SU-DHL-6 (cell line): ENCODE data around the gene MAN1B1.

Source experiments
- H2AFZ ChIP-seq: fragments of 200-600 bp; sonication (generic); 2 replicates; pipeline ENCODE4 v1.6.1; 2014; ENCODE audit warnings: low read depth, mild to moderate bottlenecking, moderate library complexity, mixed read lengths, antibody characterized with exemption, low read length; ENCODE audit not compliant: severe bottlenecking
- H3F3A ChIP-seq: fragments of 200-600 bp; shearing (Covaris generic); 2 replicates; pipeline ENCODE4 v1.6.0; 2016; ENCODE audit warnings: antibody characterized with exemption, mild to moderate bottlenecking; ENCODE audit not compliant: insufficient read depth
- H3K27ac ChIP-seq: fragments of 200-600 bp; sonication (generic); 2 replicates; pipeline ENCODE4 v1.5.1; 2016; ENCODE audit warnings: low read depth, mild to moderate bottlenecking, low read length, moderate library complexity, mixed read lengths
- H3K27me3 ChIP-seq: fragments of 200-600 bp; sonication (generic), shearing (Covaris generic); 2 replicates; pipeline ENCODE4 v1.6.0; 2014; ENCODE audit warnings: mild to moderate bottlenecking, low read length
- H3K36me3 ChIP-seq: fragments of 200-600 bp; sonication (generic); 2 replicates; pipeline ENCODE4 v1.6.1; 2014; ENCODE audit warnings: mild to moderate bottlenecking, low read length, mixed read lengths
- H3K4me2 ChIP-seq: fragments of 300-600, 200-600 bp; shearing (Covaris generic), sonication (generic); 2 replicates; pipeline ENCODE4 v1.6.0; 2014; ENCODE audit warnings: low read length, low read depth, mild to moderate bottlenecking; ENCODE audit not compliant: poor library complexity, severe bottlenecking
- H3K4me3 ChIP-seq: fragments of 200-600 bp; sonication (generic); 2 replicates; pipeline ENCODE4 v1.5.1; 2014; ENCODE audit warnings: antibody characterized with exemption, low read length, mild to moderate bottlenecking, mixed read lengths; ENCODE audit not compliant: insufficient read depth, poor library complexity, severe bottlenecking
- H3K79me2 ChIP-seq: fragments of 200-600 bp; sonication (generic); 2 replicates; pipeline ENCODE4 v1.6.1; 2014; ENCODE audit warnings: mild to moderate bottlenecking, low read length, moderate library complexity; ENCODE audit not compliant: insufficient read depth
- H3K9ac ChIP-seq: fragments of 200-600 bp; sonication (generic); 2 replicates; pipeline ENCODE4 v1.7.0; 2014; ENCODE audit warnings: mild to moderate bottlenecking, low read length
- H3K9me2 ChIP-seq: fragments of 200-600 bp; sonication (generic); replicated peaks from 2 replicates; pipeline ENCODE4 v1.6.1; 2014; ENCODE audit warnings: low read length; ENCODE audit not compliant: insufficient read depth
- H3K9me3 ChIP-seq: fragments of 200-600 bp; sonication (generic); 2 replicates; pipeline ENCODE4 v1.6.1; 2014; ENCODE audit warnings: low read length, mixed read lengths; ENCODE audit not compliant: insufficient read depth
- H4K20me1 ChIP-seq: fragments of 200-600 bp; sonication (generic); 2 replicates; pipeline ENCODE4 v1.6.1; 2014; ENCODE audit warnings: low read depth, mild to moderate bottlenecking, antibody characterized with exemption, low read length, moderate library complexity, mixed read lengths
- CTCF ChIP-seq: fragments of 200-600 bp; sonication (generic); IDR thresholded peaks from one replicate; pipeline ENCODE4 v1.5.1; 2017; ENCODE audit warnings: antibody characterized with exemption, mild to moderate bottlenecking, low read length, moderate library complexity; ENCODE audit not compliant: insufficient read depth, poor library complexity, severe bottlenecking
- EZH2phosphoT487 ChIP-seq: fragments of 200-600 bp; sonication (generic), shearing (Covaris generic); conservative IDR thresholded peaks from 2 replicates; pipeline ENCODE4 v1.6.1; 2018; ENCODE audit warnings: mild to moderate bottlenecking, antibody characterized with exemption, low read length, moderate library complexity, mixed read lengths

Gene MAN1B1

GRCh38 chr9:137053944-137054931, 32.5 kb upstream of the MAN1B1 start, which contains the start of gene ENTPD2:
Gene ENTPD2, minus strand, starts transcription at chr9:137054061. Its CDS starts 64 bp downstream, at chr9:137053997.
- no peak within 1 kb of the TSS for H3K4me2 ChIP-seq
- no peak within 1 kb of the TSS for H2AFZ ChIP-seq
- no peaks in the 10 kb centered on the region for H3F3A ChIP-seq
- no peak within 1 kb of the TSS for H3K9ac ChIP-seq
- H3K27ac ChIP-seq, result no peak within 1 kb of the TSS
- no peaks in the 10 kb centered on the region for H3K9me3 ChIP-seq
- no peaks in the 10 kb centered on the region for H3K36me3 ChIP-seq
- H3K27me3 ChIP-seq, result no peaks in the 10 kb centered on the region
- no peak for TF ChIP-seq CTCF
- TF ChIP-seq EZH2phosphoT487, result no peak
- no peaks in the 10 kb centered on the region for H4K20me1 ChIP-seq
- H3K4me3 ChIP-seq, result no peak within 1 kb of the TSS
- no peaks in the 10 kb centered on the region for H3K79me2 ChIP-seq
- no peaks in the 10 kb centered on the region for H3K9me2 ChIP-seq

GRCh38 chr9:137054932-137055384, 31.8 kb upstream of the MAN1B1 start:
- no peaks in the 10 kb centered on the region for H3K36me3 ChIP-seq
- H2AFZ ChIP-seq, result no peak overlapping the region
- no peak overlapping the region for H3K9ac ChIP-seq
- no peak overlapping the region for H3K4me3 ChIP-seq
- H3K9me2 ChIP-seq, result no peaks in the 10 kb centered on the region
- H3F3A ChIP-seq, result no peaks in the 10 kb centered on the region
- no peaks in the 10 kb centered on the region for H3K27me3 ChIP-seq
- H3K9me3 ChIP-seq, result no peaks in the 10 kb centered on the region
- H3K4me2 ChIP-seq, result no peak overlapping the region
- H4K20me1 ChIP-seq, result no peaks in the 10 kb centered on the region
- no peak overlapping the region for H3K27ac ChIP-seq
- no peaks in the 10 kb centered on the region for H3K79me2 ChIP-seq
- TF ChIP-seq CTCF, result no peak
- no peak for TF ChIP-seq EZH2phosphoT487

GRCh38 chr9:137055385-137056364, 31.1 kb upstream of the MAN1B1 start:
- Histone ChIP-seq H3K79me2 (no peaks in the 10 kb centered on the region), H3K27me3 (no peaks in the 10 kb centered on the region), H2AFZ (no peak overlapping the region), H3K9ac (no peak overlapping the region), H3K4me3 (no peak overlapping the region), H3K9me3 (no peaks in the 10 kb centered on the region), H3K9me2 (no peaks in the 10 kb centered on the region), H3K27ac (no peak overlapping the region), H3K36me3 (no peaks in the 10 kb centered on the region), H3K4me2 (no peak overlapping the region), H4K20me1 (no peaks in the 10 kb centered on the region), H3F3A (no peaks in the 10 kb centered on the region)
- TF ChIP-seq CTCF (no peak), EZH2phosphoT487 (no peak)
